Trophoblast cell (in vitro differentiated cells and primary cell): ENCODE results near the gene DENND1C.
A peak's percentile ranks its signal among the peaks of the same experiment; 100 is the strongest.

Experiments used
- DNase-seq, 2 donors: peaks; one replicate each; pipeline ENCODE4 v3.0.0-alpha.2; 2016
- H2AFZ ChIP-seq: 2 replicates; pipeline ENCODE4 v1.6.1; 2013; ENCODE audit warnings: low read length, moderate library complexity, mild to moderate bottlenecking; ENCODE audit not compliant: insufficient read depth, poor library complexity
- H2AK5ac ChIP-seq: 2 replicates; pipeline ENCODE4 v1.6.1; 2013; ENCODE audit warnings: mild to moderate bottlenecking, low read length
- H2BK120ac ChIP-seq: 2 replicates; pipeline ENCODE4 v1.6.1; 2013; ENCODE audit warnings: low read length, mild to moderate bottlenecking, moderate library complexity; ENCODE audit not compliant: insufficient read depth, poor library complexity
- H2BK12ac ChIP-seq: 2 replicates; pipeline ENCODE4 v1.6.1; 2013; ENCODE audit warnings: mild to moderate bottlenecking, low read length, moderate library complexity
- H2BK5ac ChIP-seq: 2 replicates; pipeline ENCODE4 v1.6.1; 2013; ENCODE audit warnings: low read length, low read depth, moderate library complexity, mild to moderate bottlenecking; ENCODE audit not compliant: poor library complexity
- H3K14ac ChIP-seq: 2 replicates; pipeline ENCODE4 v1.6.1; 2013; ENCODE audit warnings: mild to moderate bottlenecking, low read length
- H3K18ac ChIP-seq: 2 replicates; pipeline ENCODE4 v1.6.1; 2013; ENCODE audit warnings: mild to moderate bottlenecking, low read length
- H3K23ac ChIP-seq: 2 replicates; pipeline ENCODE4 v1.6.1; 2013; ENCODE audit warnings: low read length
- H3K27ac ChIP-seq: 2 replicates; pipeline ENCODE4 v1.5.1; 2013; ENCODE audit warnings: low read depth, mild to moderate bottlenecking, inconsistent platforms, low read length, moderate library complexity
- H3K27me3 ChIP-seq: 2 replicates; pipeline ENCODE4 v1.6.1; 2013; ENCODE audit warnings: inconsistent platforms, mild to moderate bottlenecking, low read length, moderate library complexity; ENCODE audit not compliant: insufficient read depth
- H3K36me3 ChIP-seq, 2 experiments: 1 replicate in 1 of 2; 2 replicates in 1 of 2; pipeline ENCODE4 v1.6.1; 2013; ENCODE audit warnings: low read length in 2 of 2, mild to moderate bottlenecking in 2 of 2, moderate library complexity in 1 of 2; ENCODE audit not compliant: insufficient read depth in 2 of 2, control insufficient read depth in 1 of 2
- H3K4ac ChIP-seq: 2 replicates; pipeline ENCODE4 v1.6.1; 2013; ENCODE audit warnings: low read depth, mild to moderate bottlenecking, low read length, moderate library complexity
- H3K4me1 ChIP-seq, 2 experiments: 1 replicate in 1 of 2; 2 replicates in 1 of 2; pipeline ENCODE4 v1.6.1; 2013; ENCODE audit warnings: low read length in 2 of 2, mild to moderate bottlenecking in 2 of 2, moderate library complexity in 1 of 2; ENCODE audit not compliant: insufficient read depth in 2 of 2, control insufficient read depth in 1 of 2
- H3K4me2 ChIP-seq: 2 replicates; pipeline ENCODE4 v1.6.1; 2013; ENCODE audit warnings: inconsistent platforms, mild to moderate bottlenecking, low read length, moderate library complexity
- H3K4me3 ChIP-seq: 2 replicates; pipeline ENCODE4 v1.5.1; 2013; ENCODE audit warnings: mild to moderate bottlenecking, low read depth, low read length, inconsistent platforms
- H3K79me1 ChIP-seq: one replicate; pipeline ENCODE4 v1.6.1; 2013; ENCODE audit warnings: low read length
- H3K79me2 ChIP-seq: 2 replicates; pipeline ENCODE4 v1.6.1; 2013; ENCODE audit warnings: low read length, mild to moderate bottlenecking; ENCODE audit not compliant: control insufficient read depth, insufficient read depth, poor library complexity
- H3K9ac ChIP-seq: 2 replicates; pipeline ENCODE4 v1.6.1; 2013; ENCODE audit warnings: mild to moderate bottlenecking, low read length
- H3K9me3 ChIP-seq: 2 replicates; pipeline ENCODE4 v1.6.1; 2013; ENCODE audit warnings: low read depth, mild to moderate bottlenecking, control low read depth, inconsistent platforms, low read length; ENCODE audit not compliant: insufficient read depth
- H4K12ac ChIP-seq: 2 replicates; pipeline ENCODE4 v1.6.1; 2013; ENCODE audit warnings: low read depth, mild to moderate bottlenecking, low read length, moderate library complexity
- H4K8ac ChIP-seq: 2 replicates; pipeline ENCODE4 v1.6.1; 2013; ENCODE audit warnings: low read depth, mild to moderate bottlenecking, low read length, moderate library complexity
- H4K91ac ChIP-seq: one replicate; pipeline ENCODE4 v1.6.1; 2013; ENCODE audit warnings: low read depth, mild to moderate bottlenecking, low read length, moderate library complexity
- WGBS: extraction: QIAGEN DNeasy Blood & Tissue Kit; methylation state at CpG from one replicate; pipeline ENCODE4 v1.1.7; 2013; ENCODE audit warnings: missing lambda C conversion rate; ENCODE audit not compliant: insufficient read length, insufficient coverage; ENCODE audit errors: extremely low coverage; 5-methylcytosine and 5-hydroxymethylcytosine counted together

Gene DENND1C

GRCh38 chr19:6529351-6529750 is 47.8 kb upstream of the DENND1C start:
- Histone ChIP-seq H4K12ac (no peak overlapping the region), H2BK12ac (no peak overlapping the region), H3K23ac (no peak overlapping the region), H3K18ac (no peak overlapping the region), H4K91ac (no peak overlapping the region), H3K4me2 (no peak overlapping the region), H3K36me3 (no peaks in the 10 kb centered on the region), H2BK120ac (no peak overlapping the region), H3K4ac (no peak overlapping the region), H4K8ac (no peak overlapping the region), H3K4me1 (peaks cover 5 to 6% of the 10 kb centered on the region in 2 experiments), H2AK5ac (no peak overlapping the region), H3K27me3 (peaks cover 21% of the 10 kb centered on the region), H3K79me2 (peaks cover 2% of the 10 kb centered on the region), H3K14ac (no peak overlapping the region), H2AFZ (no peak overlapping the region), H3K4me3 (no peak overlapping the region), H2BK5ac (no peak overlapping the region), H3K27ac (no peak overlapping the region), H3K9ac (no peak overlapping the region), H3K9me3 (peaks cover 5% of the 10 kb centered on the region), H3K79me1 (peaks cover 2% of the 10 kb centered on the region)
- WGBS, result no CpG with 5 or more reads among the region's 2 CpGs
- DNase-seq, result no peak

- H2BK5ac ChIP-seq, result no peak overlapping the region
- peaks cover 5 to 6% of the 10 kb centered on the region in 2 experiments for H3K4me1 ChIP-seq
- H4K91ac ChIP-seq, result no peak overlapping the region
- peaks cover 2% of the 10 kb centered on the region for H3K79me2 ChIP-seq
- H3K27ac ChIP-seq, result no peak overlapping the region
- no peak overlapping the region for H3K4me3 ChIP-seq
- peaks cover 5% of the 10 kb centered on the region for H3K9me3 ChIP-seq
- DNase-seq, result peak in 1 of 2 donors; percentile 31
- peaks cover 2% of the 10 kb centered on the region for H3K79me1 ChIP-seq
- no peaks in the 10 kb centered on the region for H3K36me3 ChIP-seq
- H2AFZ ChIP-seq, result no peak overlapping the region
- H3K4ac ChIP-seq, result no peak overlapping the region
- no peak overlapping the region for H2AK5ac ChIP-seq
- no peak overlapping the region for H3K4me2 ChIP-seq
- no peak overlapping the region for H2BK120ac ChIP-seq
- WGBS, result no CpG with 5 or more reads among the region's 9 CpGs
- H3K18ac ChIP-seq, result no peak overlapping the region
- H3K14ac ChIP-seq, result no peak overlapping the region
- H3K27me3 ChIP-seq, result peaks cover 21% of the 10 kb centered on the region
- no peak overlapping the region for H4K12ac ChIP-seq
- no peak overlapping the region for H2BK12ac ChIP-seq
- no peak overlapping the region for H3K9ac ChIP-seq
- no peak overlapping the region for H3K23ac ChIP-seq
- H4K8ac ChIP-seq, result no peak overlapping the region
These were observed 47.0 kb upstream of the DENND1C start for GRCh38 chr19:6528544-6529121.

- no peak overlapping the region for H3K4me2 ChIP-seq
- H3K9ac ChIP-seq, result no peak overlapping the region
- H3K27me3 ChIP-seq, result peaks cover 21% of the 10 kb centered on the region
- peaks cover 2% of the 10 kb centered on the region for H3K79me2 ChIP-seq
- no peaks in the 10 kb centered on the region for H3K36me3 ChIP-seq
- no peak overlapping the region for H4K12ac ChIP-seq
- H3K23ac ChIP-seq, result no peak overlapping the region
- no peak overlapping the region for H2BK120ac ChIP-seq
- H3K18ac ChIP-seq, result no peak overlapping the region
- DNase-seq, result no peak
- H3K14ac ChIP-seq, result no peak overlapping the region
- H4K8ac ChIP-seq, result no peak overlapping the region
- H3K4me1 ChIP-seq, result peaks cover 5 to 6% of the 10 kb centered on the region in 2 experiments
- no peak overlapping the region for H2BK5ac ChIP-seq
- no peak overlapping the region for H3K4me3 ChIP-seq
- no peak overlapping the region for H3K4ac ChIP-seq
- peaks cover 2% of the 10 kb centered on the region for H3K79me1 ChIP-seq
- no peak overlapping the region for H2AFZ ChIP-seq
- H4K91ac ChIP-seq, result no peak overlapping the region
- no CpG with 5 or more reads among the region's 17 CpGs for WGBS
- H3K9me3 ChIP-seq, result peaks cover 5% of the 10 kb centered on the region
- H2AK5ac ChIP-seq, result no peak overlapping the region
- H2BK12ac ChIP-seq, result no peak overlapping the region
- no peak overlapping the region for H3K27ac ChIP-seq
These were observed 46.4 kb upstream of the DENND1C start for GRCh38 chr19:6527893-6528543.

- Histone ChIP-seq H3K79me1 (no peaks in the 10 kb centered on the region), H2BK12ac (no peak overlapping the region), H3K4me3 (no peak overlapping the region), H3K4me2 (no peak overlapping the region), H3K4ac (no peak overlapping the region), H4K12ac (no peak overlapping the region), H4K91ac (no peak overlapping the region), H2BK5ac (no peak overlapping the region), H3K36me3 (no peaks in the 10 kb centered on the region), H3K18ac (no peak overlapping the region), H3K27ac (no peak overlapping the region), H2AK5ac (no peak overlapping the region), H2AFZ (no peak overlapping the region), H3K14ac (no peak overlapping the region), H3K79me2 (no peaks in the 10 kb centered on the region), H3K23ac (no peak overlapping the region), H3K9ac (no peak overlapping the region), H3K4me1 (no peaks in the 10 kb centered on the region), H3K27me3 (no peaks in the 10 kb centered on the region), H3K9me3 (peaks cover 1% of the 10 kb centered on the region), H2BK120ac (no peak overlapping the region), H4K8ac (no peak overlapping the region)
- WGBS, result no CpG with 5 or more reads among the region's 2 CpGs
- no peak for DNase-seq
These were observed 42.7 kb upstream of the DENND1C start for GRCh38 chr19:6524311-6524710.
